Progenitor cell of endocrine pancreas (in vitro differentiated cells): ENCODE results near the gene EDDM13. TPM values are rescaled to one million over a fixed set of nuclear protein-coding genes. Genes with fewer than 3 reads are reported as not detected.

Source experiments
- DNase-seq: peaks from one replicate; pipeline ENCODE4 v3.0.0; 2021; ENCODE audit warnings: low spot score; ENCODE audit not compliant: unreplicated experiment
- H3K27ac Mint-ChIP-seq: 2 replicates; pipeline ENCODE4 v1.8.0; 2021; ENCODE audit warnings: mild to moderate bottlenecking, moderate library complexity, mixed read lengths
- H3K27me3 Mint-ChIP-seq: 2 replicates; pipeline ENCODE4 v1.8.0; 2021; ENCODE audit warnings: mixed read lengths
- H3K36me3 Mint-ChIP-seq: 2 replicates; pipeline ENCODE4 v1.8.0; 2022; ENCODE audit warnings: mixed read lengths; ENCODE audit not compliant: insufficient read depth
- H3K4me1 Mint-ChIP-seq: 2 replicates; pipeline ENCODE4 v1.8.0; 2021; ENCODE audit warnings: low read depth, mixed read lengths
- H3K4me3 Mint-ChIP-seq: 2 replicates; pipeline ENCODE4 v1.8.0; 2021; ENCODE audit warnings: low read depth, mild to moderate bottlenecking, moderate library complexity, mixed read lengths
- H3K9me3 Mint-ChIP-seq: 2 replicates; pipeline ENCODE4 v1.8.0; 2021; ENCODE audit warnings: low read depth, mixed read lengths
- total RNA-seq: library from RNA; stranded (reverse); gene quantifications from 2 replicates; pipeline ENCODE4 v1.2.1, GENCODE V29; 2021
- TF ChIP-seq, protein P1 (sequence below): fragments of 200-600 bp; sonication (generic); IDR thresholded peaks from one replicate; pipeline ENCODE4 v1.5.0; 2021; ENCODE audit warnings: antibody characterized with exemption, mild to moderate bottlenecking; ENCODE audit not compliant: unreplicated experiment

EDDM13 gene
- total RNA-seq, 1 donor from 2014 or later, result not detected

- no peaks in the 10 kb centered on the region for H3K27me3 Mint-ChIP-seq
- no peak overlapping the region for H3K27ac Mint-ChIP-seq
- no peaks in the 10 kb centered on the region for H3K4me1 Mint-ChIP-seq
- peaks cover 14% of the 10 kb centered on the region for H3K36me3 Mint-ChIP-seq
- H3K4me3 Mint-ChIP-seq, result no peak overlapping the region
- H3K9me3 Mint-ChIP-seq, result no peaks in the 10 kb centered on the region
- DNase-seq, result no peak
- TF ChIP-seq, protein P1, sequence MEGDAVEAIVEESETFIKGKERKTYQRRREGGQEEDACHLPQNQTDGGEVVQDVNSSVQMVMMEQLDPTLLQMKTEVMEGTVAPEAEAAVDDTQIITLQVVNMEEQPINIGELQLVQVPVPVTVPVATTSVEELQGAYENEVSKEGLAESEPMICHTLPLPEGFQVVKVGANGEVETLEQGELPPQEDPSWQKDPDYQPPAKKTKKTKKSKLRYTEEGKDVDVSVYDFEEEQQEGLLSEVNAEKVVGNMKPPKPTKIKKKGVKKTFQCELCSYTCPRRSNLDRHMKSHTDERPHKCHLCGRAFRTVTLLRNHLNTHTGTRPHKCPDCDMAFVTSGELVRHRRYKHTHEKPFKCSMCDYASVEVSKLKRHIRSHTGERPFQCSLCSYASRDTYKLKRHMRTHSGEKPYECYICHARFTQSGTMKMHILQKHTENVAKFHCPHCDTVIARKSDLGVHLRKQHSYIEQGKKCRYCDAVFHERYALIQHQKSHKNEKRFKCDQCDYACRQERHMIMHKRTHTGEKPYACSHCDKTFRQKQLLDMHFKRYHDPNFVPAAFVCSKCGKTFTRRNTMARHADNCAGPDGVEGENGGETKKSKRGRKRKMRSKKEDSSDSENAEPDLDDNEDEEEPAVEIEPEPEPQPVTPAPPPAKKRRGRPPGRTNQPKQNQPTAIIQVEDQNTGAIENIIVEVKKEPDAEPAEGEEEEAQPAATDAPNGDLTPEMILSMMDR, result no peak
These were observed 6.5 kb upstream of the EDDM13 start for GRCh38 chr19:56266051-56266450.

GRCh38 chr19:56269348-56269747 lies 3.2 kb upstream of the EDDM13 start:
- peaks cover 13% of the 10 kb centered on the region for H3K36me3 Mint-ChIP-seq
- H3K9me3 Mint-ChIP-seq, result no peaks in the 10 kb centered on the region
- DNase-seq, result no peak
- H3K4me3 Mint-ChIP-seq, result no peak overlapping the region
- H3K27ac Mint-ChIP-seq, result no peak overlapping the region
- no peaks in the 10 kb centered on the region for H3K4me1 Mint-ChIP-seq
- H3K27me3 Mint-ChIP-seq, result no peaks in the 10 kb centered on the region
- TF ChIP-seq, protein P1, result no peak

GRCh38 chr19:56270676-56271075 lies 1.9 kb upstream of the EDDM13 start:
- H3K27ac Mint-ChIP-seq, result no peak overlapping the region
- no peak for DNase-seq
- TF ChIP-seq, protein P1, result no peak
- no peaks in the 10 kb centered on the region for H3K27me3 Mint-ChIP-seq
- peaks cover 15% of the 10 kb centered on the region for H3K36me3 Mint-ChIP-seq
- no peaks in the 10 kb centered on the region for H3K9me3 Mint-ChIP-seq
- H3K4me3 Mint-ChIP-seq, result no peak overlapping the region
- no peaks in the 10 kb centered on the region for H3K4me1 Mint-ChIP-seq

DNA sequence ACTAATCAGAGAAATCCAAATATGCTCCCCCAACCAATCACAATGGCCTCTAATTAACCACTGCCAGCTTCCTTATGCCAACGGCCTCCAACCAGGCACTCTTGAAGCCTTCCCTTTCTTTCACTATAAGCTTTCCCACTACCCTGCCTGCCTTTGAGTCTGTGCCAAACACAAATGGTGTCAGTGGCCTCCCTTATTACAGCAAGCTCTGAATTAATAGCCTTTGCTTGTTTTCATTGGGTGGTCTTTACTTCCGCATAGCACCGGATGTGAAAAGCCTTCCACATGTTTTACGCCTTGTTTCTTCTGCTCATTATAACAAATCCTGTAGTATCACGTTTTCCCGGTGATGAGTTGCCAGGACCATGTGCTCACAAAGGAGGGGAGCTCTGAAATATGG lies 1.4 kb upstream of the EDDM13 start:
- TF ChIP-seq, protein P1, result no peak
- no peaks in the 10 kb centered on the region for H3K9me3 Mint-ChIP-seq
- no peaks in the 10 kb centered on the region for H3K4me1 Mint-ChIP-seq
- H3K4me3 Mint-ChIP-seq, result no peak overlapping the region
- H3K36me3 Mint-ChIP-seq, result peaks cover 15% of the 10 kb centered on the region
- DNase-seq, result no peak
- no peaks in the 10 kb centered on the region for H3K27me3 Mint-ChIP-seq
- no peak overlapping the region for H3K27ac Mint-ChIP-seq

- H3K4me3 Mint-ChIP-seq, result no peak overlapping the region
- H3K27me3 Mint-ChIP-seq, result no peaks in the 10 kb centered on the region
- no peaks in the 10 kb centered on the region for H3K4me1 Mint-ChIP-seq
- H3K36me3 Mint-ChIP-seq, result peaks cover 21% of the 10 kb centered on the region
- peaks cover 2% of the 10 kb centered on the region for H3K9me3 Mint-ChIP-seq
- TF ChIP-seq, protein P1, result no peak
- H3K27ac Mint-ChIP-seq, result no peak overlapping the region
- DNase-seq, result no peak
These were observed 1.1 kb downstream of the EDDM13 start for GRCh38 chr19:56273563-56274117.
